Fibroblast of villous mesenchyme (primary cell): ENCODE results near the gene GRM4. TPM values are rescaled to one million over a fixed set of nuclear protein-coding genes. Genes with fewer than 3 reads are reported as not detected.

Experiments used
- DNase-seq: peaks from one replicate; pipeline ENCODE4 v3.0.0-alpha.2; 2010; ENCODE audit warnings: low read depth
- H3K4me3 ChIP-seq: 2 replicates; pipeline ENCODE4 v1.5.1; 2011; ENCODE audit warnings: low read depth, mild to moderate bottlenecking, low read length
- total RNA-seq: library from RNA; depleted of rRNA; stranded (reverse); fragments of >200 nt; gene quantifications from 2 replicates; pipeline ENCODE4 v1.2.3, GENCODE V29; 2012
- TF ChIP-seq, protein P1 (sequence below): IDR thresholded peaks from 2 replicates; pipeline ENCODE4 v1.5.1; 2012; ENCODE audit warnings: low read depth, mild to moderate bottlenecking, low read length; ENCODE audit not compliant: insufficient read depth

Gene GRM4
- total RNA-seq, 1 donor, result under 0.01 TPM

DNA sequence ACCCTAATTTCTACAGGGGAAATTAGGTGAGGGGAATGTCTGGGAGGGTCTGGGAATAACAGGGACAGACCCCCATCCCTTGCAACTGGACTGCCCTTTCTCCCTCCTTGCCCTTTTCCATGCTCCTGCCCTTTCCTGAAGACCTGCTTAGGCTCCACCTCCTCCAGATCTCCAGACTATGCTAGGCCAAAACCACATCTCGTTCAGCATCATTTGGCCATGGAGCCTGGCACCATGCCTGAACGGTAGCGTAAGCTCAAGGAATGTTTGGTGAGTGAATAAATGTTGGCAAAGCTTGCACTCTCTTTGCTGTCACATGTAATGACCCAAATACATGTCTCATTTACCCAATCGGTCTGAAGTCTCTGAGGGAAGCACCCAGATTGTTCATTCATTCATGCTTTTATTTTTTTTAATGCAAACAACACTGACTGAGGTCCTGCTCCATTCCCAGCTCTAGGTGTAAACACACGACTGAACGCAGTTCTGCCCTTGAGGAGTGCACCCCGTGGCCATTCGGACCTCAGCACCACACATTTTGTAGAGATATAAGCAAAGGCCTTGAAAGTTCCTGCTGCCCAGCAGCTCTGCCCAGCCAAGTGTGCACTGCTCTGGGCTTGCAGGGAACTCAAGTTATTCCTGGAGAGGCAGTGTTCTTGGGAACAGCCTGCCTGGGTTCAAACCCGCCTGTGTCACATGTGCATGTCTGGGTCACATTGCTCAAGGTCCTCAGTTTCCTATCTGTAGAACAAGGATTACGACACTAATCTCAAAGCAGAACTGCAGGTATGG, 1.1 kb upstream of the GRM4 start:
- no peak for DNase-seq
- TF ChIP-seq, protein P1, sequence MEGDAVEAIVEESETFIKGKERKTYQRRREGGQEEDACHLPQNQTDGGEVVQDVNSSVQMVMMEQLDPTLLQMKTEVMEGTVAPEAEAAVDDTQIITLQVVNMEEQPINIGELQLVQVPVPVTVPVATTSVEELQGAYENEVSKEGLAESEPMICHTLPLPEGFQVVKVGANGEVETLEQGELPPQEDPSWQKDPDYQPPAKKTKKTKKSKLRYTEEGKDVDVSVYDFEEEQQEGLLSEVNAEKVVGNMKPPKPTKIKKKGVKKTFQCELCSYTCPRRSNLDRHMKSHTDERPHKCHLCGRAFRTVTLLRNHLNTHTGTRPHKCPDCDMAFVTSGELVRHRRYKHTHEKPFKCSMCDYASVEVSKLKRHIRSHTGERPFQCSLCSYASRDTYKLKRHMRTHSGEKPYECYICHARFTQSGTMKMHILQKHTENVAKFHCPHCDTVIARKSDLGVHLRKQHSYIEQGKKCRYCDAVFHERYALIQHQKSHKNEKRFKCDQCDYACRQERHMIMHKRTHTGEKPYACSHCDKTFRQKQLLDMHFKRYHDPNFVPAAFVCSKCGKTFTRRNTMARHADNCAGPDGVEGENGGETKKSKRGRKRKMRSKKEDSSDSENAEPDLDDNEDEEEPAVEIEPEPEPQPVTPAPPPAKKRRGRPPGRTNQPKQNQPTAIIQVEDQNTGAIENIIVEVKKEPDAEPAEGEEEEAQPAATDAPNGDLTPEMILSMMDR, result no peak
- H3K4me3 ChIP-seq, result no peak overlapping the region

DNA sequence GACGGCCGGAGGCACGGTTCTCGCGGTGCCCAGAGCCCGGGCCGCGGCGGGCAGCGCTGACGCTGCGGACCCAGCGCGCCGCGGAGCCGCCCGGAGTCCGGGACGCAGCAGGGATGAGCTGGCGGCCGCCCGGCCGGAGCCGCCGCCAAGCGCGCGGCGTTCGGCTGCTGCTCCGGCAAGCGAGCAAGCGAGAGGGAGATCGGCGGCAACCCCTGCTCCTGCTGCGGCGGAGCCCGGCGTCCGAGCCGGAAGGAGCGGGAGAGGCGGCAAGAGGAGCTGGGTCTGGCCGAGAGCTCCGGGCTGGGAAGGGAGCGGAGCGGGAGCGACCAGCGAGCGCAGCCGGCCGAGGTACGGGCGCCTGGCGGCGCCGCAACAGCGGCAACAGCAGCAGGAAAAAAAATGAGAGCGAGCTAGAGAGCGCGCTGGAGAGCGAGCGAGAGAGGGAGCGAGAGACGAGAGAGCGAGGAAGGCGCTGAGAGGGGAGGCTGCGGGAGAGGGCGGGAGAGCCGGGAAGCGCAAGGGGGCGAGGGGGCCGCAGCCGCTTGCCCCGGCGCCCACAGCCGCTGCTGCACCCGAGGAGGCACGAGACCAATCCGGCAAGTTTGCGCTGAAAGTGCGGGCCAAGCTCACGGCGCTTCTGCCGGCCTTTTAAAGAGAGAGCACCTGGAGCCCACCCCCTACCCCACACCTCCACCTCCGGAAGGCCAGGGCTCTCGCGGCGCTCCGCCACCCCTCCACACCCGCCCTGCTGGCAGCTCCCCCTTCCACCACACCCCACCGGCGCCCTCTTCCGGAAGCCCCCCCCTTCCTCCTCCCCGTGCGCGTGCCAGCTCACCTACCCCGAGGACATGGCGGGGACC, 496 bp downstream of the GRM4 start:
- H3K4me3 ChIP-seq, result peak overlapping the region; percentile 29
- DNase-seq, result peak; percentile 37
- TF ChIP-seq, protein P1, result no peak

DNA sequence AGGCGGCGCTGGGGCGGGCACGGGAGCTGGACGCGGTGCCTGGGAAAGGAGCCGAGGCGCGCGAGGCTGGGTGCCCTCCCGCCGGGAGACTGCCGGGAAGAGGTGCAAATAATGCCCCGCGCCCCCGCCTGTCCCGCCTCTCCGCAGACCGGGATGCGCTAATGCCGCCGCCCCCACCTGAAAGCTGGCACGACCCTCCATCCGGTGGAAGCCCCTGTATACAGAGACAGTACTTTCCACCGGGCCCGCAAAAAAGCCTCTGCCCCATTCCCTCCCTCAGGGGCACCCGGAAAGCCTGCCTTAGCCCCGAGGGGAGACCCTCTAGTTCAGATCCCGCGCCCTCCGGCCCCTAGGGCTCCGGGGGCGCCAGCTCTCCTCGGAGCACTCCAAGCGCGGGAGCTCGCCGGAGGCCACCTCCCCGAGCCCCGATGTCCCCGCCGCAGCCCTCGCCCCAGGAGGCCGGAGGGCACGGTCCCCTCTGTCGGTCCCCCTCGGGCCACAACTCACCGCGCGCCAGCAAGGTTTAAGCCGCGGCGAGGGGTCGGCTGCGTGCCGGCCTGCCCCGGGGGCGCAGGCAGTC, 1.2 kb downstream of the GRM4 start:
- DNase-seq, result no peak
- TF ChIP-seq, protein P1, result no peak
- no peak overlapping the region for H3K4me3 ChIP-seq

DNA sequence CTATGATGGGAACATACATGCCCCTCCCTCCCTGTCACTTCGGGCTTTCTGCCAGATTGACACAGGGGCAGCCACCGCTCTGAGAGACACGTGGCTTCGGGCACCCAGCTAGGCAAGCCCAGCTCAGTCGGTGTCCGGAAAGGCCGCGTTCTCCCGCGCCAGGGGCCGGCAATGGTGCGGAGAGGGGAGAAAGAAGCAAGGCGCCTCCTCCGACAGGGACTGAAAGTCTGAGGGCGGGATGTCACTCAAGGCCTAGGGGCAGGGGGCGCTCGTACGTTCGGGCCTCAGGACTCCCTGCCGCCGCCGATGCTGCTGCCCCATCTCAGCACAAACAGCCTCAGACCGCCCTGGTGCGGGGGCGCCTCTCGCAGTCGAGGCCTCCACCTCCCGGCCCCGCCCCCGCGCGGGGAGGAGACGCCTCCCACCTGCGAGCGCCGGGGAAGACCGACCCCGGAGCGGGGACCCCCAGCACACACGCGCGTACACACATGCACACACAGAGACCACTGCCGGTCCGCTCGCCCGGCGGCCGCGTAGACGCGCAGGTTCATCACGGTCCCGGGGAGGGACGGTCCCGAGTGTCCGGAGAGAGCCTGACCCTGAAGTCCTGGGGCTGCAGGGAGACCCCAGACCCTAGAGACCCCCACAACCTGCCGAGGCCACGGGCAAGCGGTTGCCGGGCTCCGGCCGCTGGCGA, 1.9 kb downstream of the GRM4 start:
- TF ChIP-seq, protein P1, result no peak
- DNase-seq, result no peak
- no peak overlapping the region for H3K4me3 ChIP-seq

DNA sequence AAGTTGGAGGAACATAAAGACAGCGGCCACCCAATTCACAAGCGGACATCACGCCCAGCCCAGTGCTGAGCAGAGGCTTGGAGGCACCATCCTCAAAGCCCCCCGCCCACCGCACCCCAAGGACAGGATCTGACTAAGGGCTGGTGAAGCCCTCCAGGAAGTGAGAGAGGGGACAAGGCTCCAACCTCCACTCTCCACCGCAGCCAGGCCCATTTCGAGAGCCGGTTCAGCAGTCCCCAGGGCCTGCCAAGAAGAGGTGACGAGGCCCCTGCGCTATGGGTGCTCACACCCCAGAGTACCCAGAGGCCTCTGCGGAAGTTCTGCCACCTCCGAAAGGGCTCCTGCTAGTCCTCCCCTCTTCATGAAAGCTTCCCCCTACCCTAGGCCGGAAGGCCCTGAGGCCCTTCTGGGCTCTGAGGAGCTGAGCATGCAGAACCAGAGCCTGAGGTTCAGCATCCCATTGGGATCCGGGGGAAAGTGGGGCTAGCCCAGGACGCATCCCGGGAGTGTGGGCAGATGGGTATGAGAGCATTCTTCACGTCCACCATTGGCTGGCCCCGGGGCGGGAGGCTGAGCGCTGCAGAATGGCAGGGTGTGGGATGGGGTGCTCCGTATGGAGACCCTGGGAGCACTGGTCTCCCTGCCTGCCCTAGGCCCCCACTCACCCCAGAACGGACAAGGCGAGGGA, 2.5 kb downstream of the GRM4 start:
- no peak for DNase-seq
- TF ChIP-seq, protein P1, result no peak
- no peak overlapping the region for H3K4me3 ChIP-seq
